ENCODE measurements around the gene DCDC2. TPM values are rescaled to one million over a fixed set of nuclear protein-coding genes. Genes with fewer than 3 reads are reported as not detected.

The DCDC2 gene
- total RNA-seq, 1 experiment from 2014 or later = 1.8 TPM

DNA sequence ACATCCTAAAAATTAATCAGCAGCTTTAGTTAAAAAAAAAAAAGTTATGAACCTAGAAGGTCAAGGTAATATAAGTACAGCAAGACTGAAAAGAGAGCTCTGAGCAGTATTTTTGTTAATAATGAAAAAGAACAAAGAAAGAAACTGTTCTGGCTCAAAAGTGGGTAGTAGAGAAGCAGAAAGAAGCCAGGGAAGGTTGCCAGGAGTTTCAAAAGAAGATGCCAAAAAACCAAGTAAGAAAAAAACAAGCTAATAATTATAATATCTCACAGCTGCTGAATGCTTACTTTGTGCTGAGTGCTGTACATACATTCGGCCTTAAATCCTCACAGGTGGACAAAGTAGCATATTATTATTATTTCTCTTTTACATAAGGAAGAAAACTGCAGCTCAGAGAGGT, 200.0 kb downstream of the DCDC2 start:
- no peak for DNase-seq (ENCODE audit: low spot score)
- no peak for ATAC-seq
- Mint-ChIP-seq H3K27me3 (ENCODE audit: low read depth) (no peaks in the 10 kb centered on the region), H3K9me3 (no peaks in the 10 kb centered on the region), H3K4me1 (no peaks in the 10 kb centered on the region), H3K4me3 (no peak overlapping the region), H3K27ac (no peak overlapping the region), H3K36me3 (no peaks in the 10 kb centered on the region)
- TF ChIP-seq, protein P1, sequence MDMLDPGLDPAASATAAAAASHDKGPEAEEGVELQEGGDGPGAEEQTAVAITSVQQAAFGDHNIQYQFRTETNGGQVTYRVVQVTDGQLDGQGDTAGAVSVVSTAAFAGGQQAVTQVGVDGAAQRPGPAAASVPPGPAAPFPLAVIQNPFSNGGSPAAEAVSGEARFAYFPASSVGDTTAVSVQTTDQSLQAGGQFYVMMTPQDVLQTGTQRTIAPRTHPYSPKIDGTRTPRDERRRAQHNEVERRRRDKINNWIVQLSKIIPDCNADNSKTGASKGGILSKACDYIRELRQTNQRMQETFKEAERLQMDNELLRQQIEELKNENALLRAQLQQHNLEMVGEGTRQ (CRISPR knock-in tag; IDR thresholded peaks at IDR 0.05) = no peak
- no peak for TF ChIP-seq TEAD4 (CRISPR knock-in tag; IDR thresholded peaks at IDR 0.05)
- TF ChIP-seq ESRRA (CRISPR knock-in tag; IDR thresholded peaks at IDR 0.05; ENCODE audit: borderline replicate concordance) = no peak
- TF ChIP-seq FOXK1 (CRISPR knock-in tag; IDR thresholded peaks at IDR 0.05) = no peak
- TF ChIP-seq NFYB (CRISPR knock-in tag; conservative IDR thresholded peaks at IDR 0.05; ENCODE audit: low read depth) = no peak
- no peak for TF ChIP-seq OVOL2 (CRISPR knock-in tag; IDR thresholded peaks at IDR 0.05; ENCODE audit: borderline replicate concordance)
- no peak for TF ChIP-seq JAZF1 (CRISPR knock-in tag; IDR thresholded peaks at IDR 0.05)
- TF ChIP-seq ZNF263 (CRISPR knock-in tag; IDR thresholded peaks at IDR 0.05; ENCODE audit: low read depth) = no peak
- TF ChIP-seq, protein P2, sequence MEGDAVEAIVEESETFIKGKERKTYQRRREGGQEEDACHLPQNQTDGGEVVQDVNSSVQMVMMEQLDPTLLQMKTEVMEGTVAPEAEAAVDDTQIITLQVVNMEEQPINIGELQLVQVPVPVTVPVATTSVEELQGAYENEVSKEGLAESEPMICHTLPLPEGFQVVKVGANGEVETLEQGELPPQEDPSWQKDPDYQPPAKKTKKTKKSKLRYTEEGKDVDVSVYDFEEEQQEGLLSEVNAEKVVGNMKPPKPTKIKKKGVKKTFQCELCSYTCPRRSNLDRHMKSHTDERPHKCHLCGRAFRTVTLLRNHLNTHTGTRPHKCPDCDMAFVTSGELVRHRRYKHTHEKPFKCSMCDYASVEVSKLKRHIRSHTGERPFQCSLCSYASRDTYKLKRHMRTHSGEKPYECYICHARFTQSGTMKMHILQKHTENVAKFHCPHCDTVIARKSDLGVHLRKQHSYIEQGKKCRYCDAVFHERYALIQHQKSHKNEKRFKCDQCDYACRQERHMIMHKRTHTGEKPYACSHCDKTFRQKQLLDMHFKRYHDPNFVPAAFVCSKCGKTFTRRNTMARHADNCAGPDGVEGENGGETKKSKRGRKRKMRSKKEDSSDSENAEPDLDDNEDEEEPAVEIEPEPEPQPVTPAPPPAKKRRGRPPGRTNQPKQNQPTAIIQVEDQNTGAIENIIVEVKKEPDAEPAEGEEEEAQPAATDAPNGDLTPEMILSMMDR (IDR thresholded peaks at IDR 0.05) = no peak
- TF ChIP-seq, protein P3, sequence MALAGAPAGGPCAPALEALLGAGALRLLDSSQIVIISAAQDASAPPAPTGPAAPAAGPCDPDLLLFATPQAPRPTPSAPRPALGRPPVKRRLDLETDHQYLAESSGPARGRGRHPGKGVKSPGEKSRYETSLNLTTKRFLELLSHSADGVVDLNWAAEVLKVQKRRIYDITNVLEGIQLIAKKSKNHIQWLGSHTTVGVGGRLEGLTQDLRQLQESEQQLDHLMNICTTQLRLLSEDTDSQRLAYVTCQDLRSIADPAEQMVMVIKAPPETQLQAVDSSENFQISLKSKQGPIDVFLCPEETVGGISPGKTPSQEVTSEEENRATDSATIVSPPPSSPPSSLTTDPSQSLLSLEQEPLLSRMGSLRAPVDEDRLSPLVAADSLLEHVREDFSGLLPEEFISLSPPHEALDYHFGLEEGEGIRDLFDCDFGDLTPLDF (CRISPR knock-in tag; IDR thresholded peaks at IDR 0.05) = no peak
- no peak for TF ChIP-seq IRF2 (CRISPR knock-in tag; IDR thresholded peaks at IDR 0.05; ENCODE audit: borderline replicate concordance, low read depth)
- POLR2A ChIA-PET = no interaction called here
- CTCF ChIA-PET = no interaction called here

DNA sequence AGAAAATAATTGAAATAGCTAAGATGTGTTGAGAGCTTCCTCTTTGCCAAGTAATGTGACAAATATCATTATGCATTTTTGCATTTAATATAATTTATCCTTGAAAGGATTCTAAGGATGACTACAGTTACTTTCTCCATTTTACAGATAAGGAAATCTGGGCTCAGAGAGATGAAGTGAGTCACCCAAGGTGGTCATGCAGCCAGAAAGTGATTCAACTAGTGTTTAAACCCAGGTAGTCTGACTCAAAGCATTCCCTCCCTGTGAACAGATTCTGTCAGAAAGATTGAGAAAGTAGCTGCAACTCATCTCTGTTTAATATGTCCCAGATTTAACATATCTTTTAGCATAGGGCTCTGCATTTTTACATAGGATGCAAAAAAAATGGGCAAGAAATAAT, 203.7 kb downstream of the DCDC2 start:
- Mint-ChIP-seq H3K4me1 (no peaks in the 10 kb centered on the region), H3K36me3 (no peaks in the 10 kb centered on the region), H3K4me3 (no peak overlapping the region), H3K27ac (no peak overlapping the region), H3K27me3 (ENCODE audit: low read depth) (no peaks in the 10 kb centered on the region), H3K9me3 (peaks cover 9% of the 10 kb centered on the region; the same call in 1 of the 2 replicates)
- CTCF ChIA-PET = no interaction called here
- DNase-seq (ENCODE audit: low spot score) = no peak
- TF ChIP-seq TEAD4 (CRISPR knock-in tag; IDR thresholded peaks at IDR 0.05) = no peak
- no peak for TF ChIP-seq ATF1 (CRISPR knock-in tag; IDR thresholded peaks at IDR 0.05)
- TF ChIP-seq, protein P4, sequence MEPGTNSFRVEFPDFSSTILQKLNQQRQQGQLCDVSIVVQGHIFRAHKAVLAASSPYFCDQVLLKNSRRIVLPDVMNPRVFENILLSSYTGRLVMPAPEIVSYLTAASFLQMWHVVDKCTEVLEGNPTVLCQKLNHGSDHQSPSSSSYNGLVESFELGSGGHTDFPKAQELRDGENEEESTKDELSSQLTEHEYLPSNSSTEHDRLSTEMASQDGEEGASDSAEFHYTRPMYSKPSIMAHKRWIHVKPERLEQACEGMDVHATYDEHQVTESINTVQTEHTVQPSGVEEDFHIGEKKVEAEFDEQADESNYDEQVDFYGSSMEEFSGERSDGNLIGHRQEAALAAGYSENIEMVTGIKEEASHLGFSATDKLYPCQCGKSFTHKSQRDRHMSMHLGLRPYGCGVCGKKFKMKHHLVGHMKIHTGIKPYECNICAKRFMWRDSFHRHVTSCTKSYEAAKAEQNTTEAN (CRISPR knock-in tag; IDR thresholded peaks at IDR 0.05) = no peak
- no peak for TF ChIP-seq ELF4 (CRISPR knock-in tag; IDR thresholded peaks at IDR 0.05; ENCODE audit: low read depth)
- TF ChIP-seq, protein P5, sequence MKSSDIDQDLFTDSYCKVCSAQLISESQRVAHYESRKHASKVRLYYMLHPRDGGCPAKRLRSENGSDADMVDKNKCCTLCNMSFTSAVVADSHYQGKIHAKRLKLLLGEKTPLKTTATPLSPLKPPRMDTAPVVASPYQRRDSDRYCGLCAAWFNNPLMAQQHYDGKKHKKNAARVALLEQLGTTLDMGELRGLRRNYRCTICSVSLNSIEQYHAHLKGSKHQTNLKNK (CRISPR knock-in tag; IDR thresholded peaks at IDR 0.05) = no peak
- TF ChIP-seq FOXK1 (CRISPR knock-in tag; IDR thresholded peaks at IDR 0.05) = no peak
- no peak for TF ChIP-seq SMAD3 (CRISPR knock-in tag; IDR thresholded peaks at IDR 0.05; ENCODE audit: borderline replicate concordance)
- TF ChIP-seq, protein P6, sequence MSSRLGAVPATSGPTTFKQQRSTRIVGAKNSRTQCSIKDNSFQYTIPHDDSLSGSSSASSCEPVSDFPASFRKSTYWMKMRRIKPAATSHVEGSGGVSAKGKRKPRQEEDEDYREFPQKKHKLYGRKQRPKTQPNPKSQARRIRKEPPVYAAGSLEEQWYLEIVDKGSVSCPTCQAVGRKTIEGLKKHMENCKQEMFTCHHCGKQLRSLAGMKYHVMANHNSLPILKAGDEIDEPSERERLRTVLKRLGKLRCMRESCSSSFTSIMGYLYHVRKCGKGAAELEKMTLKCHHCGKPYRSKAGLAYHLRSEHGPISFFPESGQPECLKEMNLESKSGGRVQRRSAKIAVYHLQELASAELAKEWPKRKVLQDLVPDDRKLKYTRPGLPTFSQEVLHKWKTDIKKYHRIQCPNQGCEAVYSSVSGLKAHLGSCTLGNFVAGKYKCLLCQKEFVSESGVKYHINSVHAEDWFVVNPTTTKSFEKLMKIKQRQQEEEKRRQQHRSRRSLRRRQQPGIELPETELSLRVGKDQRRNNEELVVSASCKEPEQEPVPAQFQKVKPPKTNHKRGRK (CRISPR knock-in tag; IDR thresholded peaks at IDR 0.05; ENCODE audit: borderline replicate concordance) = no peak
- TF ChIP-seq, protein P7, sequence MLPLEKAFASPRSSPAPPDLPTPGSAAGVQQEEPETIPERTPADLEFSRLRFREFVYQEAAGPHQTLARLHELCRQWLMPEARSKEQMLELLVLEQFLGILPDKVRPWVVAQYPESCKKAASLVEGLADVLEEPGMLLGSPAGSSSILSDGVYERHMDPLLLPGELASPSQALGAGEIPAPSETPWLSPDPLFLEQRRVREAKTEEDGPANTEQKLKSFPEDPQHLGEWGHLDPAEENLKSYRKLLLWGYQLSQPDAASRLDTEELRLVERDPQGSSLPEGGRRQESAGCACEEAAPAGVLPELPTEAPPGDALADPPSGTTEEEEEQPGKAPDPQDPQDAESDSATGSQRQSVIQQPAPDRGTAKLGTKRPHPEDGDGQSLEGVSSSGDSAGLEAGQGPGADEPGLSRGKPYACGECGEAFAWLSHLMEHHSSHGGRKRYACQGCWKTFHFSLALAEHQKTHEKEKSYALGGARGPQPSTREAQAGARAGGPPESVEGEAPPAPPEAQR (CRISPR knock-in tag; IDR thresholded peaks at IDR 0.05) = no peak
- POLR2A ChIA-PET = no interaction called here
- ATAC-seq = no peak
